AG20443 (cell line): Measurements from ENCODE around the gene STAT1.
A peak's percentile ranks its signal among the peaks of the same experiment; 100 is the strongest.
"Not testable (repeated sequence)": the region's sequence is repeated elsewhere in the genome, so short reads cannot be mapped to it uniquely, and the experiment has no call there.

Experiments
- DNase-seq: peaks from one replicate; pipeline ENCODE4 v3.0.0; 2012; ENCODE audit warnings: low spot score, mixed read lengths

The STAT1 gene

DNA sequence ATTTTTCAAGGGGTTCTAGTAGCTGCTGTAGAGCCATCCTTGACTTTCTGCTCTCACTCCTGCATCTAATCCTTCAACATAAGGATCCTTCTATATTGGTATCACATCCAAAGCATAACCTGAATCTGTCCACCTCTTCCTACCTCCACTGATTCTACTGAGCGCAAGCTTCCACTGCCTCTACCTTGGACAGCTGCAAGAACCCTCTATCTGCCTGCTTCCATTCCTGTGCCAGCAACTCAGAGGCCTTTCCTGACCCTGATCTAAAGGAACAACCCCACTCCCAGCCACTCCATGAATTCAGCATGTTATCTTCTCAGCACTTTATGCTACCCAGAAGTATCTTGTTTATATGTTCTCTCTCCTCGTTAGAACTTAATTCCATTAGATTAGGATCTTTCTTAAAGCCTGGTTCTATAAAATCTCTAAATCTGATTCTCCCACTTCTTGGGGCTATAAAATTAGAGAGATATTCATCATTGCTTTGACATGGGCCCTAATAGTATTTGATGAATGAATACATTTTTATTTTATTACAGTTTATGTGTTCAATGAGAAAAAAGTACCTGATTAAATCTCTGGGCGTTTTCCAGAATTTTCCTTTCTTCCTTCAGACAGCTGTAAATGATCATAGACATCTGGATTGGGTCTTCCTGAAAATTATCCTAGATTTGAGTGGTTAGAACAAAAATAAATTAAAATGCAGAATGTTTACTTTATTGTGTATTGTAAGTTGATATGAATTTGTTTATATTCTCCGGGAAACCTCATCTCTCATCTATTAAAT, 6.8 kb downstream of the STAT1 start:
- no peak for DNase-seq

GRCh38 chr2:191006297-191006696, 7.7 kb downstream of the STAT1 start:
- no peak for DNase-seq

GRCh38 chr2:191003405-191004309, 10.3 kb downstream of the STAT1 start:
- DNase-seq, result no peak

GRCh38 chr2:191001624-191002023, 12.3 kb downstream of the STAT1 start:
- DNase-seq, result no peak

GRCh38 chr2:191001032-191001431, 12.9 kb downstream of the STAT1 start:
- no peak for DNase-seq

- DNase-seq, result no peak
Measured at GRCh38 chr2:190999949-191000665, 13.9 kb downstream of the STAT1 start.

DNA sequence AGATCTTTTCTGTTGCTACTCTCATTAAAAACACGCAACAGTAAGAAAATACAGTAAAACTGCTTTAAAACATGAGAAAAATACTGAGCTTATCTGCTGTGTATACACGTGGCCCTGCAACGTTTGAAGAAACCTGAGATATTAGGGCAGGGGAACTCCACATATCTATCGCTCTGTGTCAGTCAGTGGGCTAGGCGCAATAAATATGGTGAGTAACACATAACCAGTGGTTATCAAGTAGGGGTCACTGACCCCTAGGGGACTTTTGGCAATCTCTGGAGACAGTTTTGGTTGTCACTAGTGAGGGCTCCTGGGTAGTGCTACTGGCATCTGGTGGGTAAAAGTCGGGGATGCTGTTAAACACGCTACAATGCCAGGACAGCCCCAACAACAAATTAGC, 14.9 kb downstream of the STAT1 start:
- DNase-seq, result no peak

- DNase-seq, result no peak
Measured at GRCh38 chr2:190997526-190998113, 16.4 kb downstream of the STAT1 start.

- no peak for DNase-seq
Measured at GRCh38 chr2:190996947-190997346, 17.0 kb downstream of the STAT1 start.

- DNase-seq, result peak; percentile 66
Measured at GRCh38 chr2:190996338-190996946, 17.5 kb downstream of the STAT1 start.

DNA sequence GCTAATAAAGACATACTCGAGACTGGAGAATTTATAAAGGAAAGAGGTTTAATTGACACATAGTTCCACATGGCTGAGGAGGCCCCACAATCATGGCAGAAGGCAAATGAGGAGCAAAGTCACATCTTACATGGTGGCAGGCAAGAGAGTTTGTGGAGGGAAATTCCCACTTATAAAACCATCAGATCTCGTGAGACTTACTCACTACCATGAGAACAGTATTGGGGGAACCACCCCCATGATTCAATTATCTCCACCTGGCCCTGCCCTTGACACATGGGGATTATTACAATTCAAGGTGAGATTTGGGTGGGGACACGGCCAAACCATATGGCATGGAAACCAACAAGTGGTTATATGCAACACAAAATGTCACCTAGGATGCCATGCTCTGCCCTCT, 18.7 kb downstream of the STAT1 start:
- not testable (repeated sequence) for DNase-seq

DNA sequence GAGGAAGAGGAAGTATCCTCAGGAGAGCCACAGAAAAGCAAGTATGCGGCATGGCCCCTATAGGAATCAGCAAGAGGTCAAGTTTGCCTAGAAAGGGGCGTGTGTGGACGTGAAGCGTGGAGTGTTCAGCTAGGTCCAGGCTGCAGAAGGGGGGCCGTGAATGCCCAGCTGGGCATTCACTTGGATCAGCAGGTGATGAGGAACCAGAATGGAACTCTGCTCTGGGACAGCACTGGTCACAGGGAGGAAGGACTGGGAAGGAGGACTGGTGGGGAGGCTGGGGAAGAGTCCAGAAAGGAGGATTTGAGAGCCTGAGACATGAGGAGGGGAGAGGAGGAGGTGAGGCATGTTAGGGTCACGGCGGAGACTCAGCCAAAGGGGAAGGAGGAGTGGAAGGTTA, 19.8 kb downstream of the STAT1 start:
- no peak for DNase-seq

GRCh38 chr2:190993292-190993643, 20.7 kb downstream of the STAT1 start:
- no peak for DNase-seq

DNA sequence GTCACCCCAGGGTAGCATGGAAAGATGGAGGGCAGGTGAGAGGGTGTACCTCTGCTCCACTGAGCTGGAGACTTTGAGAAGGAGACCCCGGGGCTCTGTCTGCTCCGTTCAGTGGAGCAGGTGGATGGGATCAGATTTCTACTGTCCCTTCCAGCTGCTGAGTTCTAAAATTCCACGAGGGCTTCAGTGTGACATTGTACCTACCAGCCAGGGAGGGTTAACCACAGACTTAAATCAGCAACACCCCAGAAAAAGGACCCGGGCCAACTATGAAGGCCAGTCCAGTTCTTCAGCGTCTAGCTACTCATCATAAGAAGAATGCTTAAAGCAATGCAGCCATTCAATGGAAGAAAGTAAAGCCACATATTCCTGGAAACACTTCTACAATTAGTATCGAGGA, 23.8 kb downstream of the STAT1 start:
- DNase-seq, result no peak

GRCh38 chr2:190988910-190989309, 25.1 kb downstream of the STAT1 start:
- DNase-seq, result no peak

- DNase-seq, result no peak
Measured at GRCh38 chr2:190987938-190988337, 26.0 kb downstream of the STAT1 start.

GRCh38 chr2:190987116-190987515, 26.9 kb downstream of the STAT1 start:
- DNase-seq, result no peak

DNA sequence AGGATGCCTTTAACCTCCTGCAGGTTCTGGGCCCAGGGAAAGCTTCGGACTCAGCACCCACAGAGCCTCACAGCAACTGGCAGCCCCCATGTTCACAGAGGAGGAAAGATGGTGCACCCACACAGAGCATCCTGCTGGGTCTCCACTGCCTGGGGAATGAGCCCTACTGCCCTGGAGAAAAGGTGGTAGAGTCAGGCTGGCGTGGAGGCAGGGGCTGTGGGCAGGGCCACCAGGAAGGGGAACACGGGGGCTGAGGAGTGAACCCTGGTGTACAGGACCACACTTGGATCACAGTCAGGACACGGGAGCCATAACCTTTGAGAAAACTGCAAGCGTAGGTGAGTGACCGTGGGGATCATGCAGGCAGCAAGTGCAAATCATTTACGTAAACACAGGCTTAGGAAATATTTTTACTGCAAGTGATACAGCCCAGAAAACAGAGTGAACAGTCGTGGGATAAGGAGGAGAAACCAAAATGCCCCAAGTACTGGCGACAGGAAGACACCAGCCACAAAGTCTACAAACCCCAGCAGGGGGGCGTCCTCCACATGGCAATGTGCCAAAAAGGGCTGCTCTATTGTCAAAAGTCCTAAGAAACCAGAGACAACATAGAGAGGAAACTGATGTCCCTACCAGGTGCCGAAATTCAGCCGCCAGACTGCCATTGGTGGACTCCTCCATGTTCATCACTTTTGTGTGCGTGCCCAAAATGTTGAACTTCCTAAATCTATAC, 27.6 kb downstream of the STAT1 start:
- DNase-seq, result no peak

GRCh38 chr2:190984595-190984994, 29.4 kb downstream of the STAT1 start:
- peak; percentile 67 for DNase-seq

DNA sequence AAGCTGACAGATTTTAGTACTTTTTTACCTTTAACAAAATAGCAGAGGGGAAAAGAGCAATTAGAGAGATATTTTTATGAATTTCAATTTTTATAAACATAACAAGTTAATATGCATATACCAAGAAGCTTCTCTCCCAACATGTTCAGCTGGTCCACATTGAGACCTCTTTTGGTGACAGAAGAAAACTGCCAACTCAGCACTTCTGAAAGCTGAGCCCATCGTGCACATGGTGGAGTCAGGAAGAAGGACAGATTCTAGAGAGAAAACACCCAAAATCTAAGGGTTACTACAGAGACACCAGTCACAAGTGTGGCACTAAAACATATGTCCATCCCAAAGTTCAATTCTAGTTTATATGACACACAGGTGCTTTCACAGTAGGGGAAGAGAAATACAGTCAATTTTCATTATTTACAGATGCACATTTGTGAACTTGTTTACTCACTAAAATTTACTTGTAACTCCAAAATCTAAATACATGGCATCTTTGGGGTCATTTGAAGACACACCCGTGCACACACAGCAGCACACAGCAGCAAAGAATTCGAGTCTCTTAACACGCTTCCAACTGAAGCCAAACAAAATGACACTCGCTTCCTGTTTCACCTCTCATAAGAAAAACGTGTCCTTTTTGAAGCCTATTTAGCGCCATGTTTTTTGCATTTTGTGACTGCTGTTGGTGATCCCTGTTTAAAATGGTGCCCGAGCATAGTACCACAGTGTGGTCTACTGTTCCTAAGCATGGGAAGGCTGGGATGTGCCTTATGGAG, 31.5 kb downstream of the STAT1 start:
- DNase-seq, result no peak
